Measurements from ENCODE around the gene CHD9.

DNA sequence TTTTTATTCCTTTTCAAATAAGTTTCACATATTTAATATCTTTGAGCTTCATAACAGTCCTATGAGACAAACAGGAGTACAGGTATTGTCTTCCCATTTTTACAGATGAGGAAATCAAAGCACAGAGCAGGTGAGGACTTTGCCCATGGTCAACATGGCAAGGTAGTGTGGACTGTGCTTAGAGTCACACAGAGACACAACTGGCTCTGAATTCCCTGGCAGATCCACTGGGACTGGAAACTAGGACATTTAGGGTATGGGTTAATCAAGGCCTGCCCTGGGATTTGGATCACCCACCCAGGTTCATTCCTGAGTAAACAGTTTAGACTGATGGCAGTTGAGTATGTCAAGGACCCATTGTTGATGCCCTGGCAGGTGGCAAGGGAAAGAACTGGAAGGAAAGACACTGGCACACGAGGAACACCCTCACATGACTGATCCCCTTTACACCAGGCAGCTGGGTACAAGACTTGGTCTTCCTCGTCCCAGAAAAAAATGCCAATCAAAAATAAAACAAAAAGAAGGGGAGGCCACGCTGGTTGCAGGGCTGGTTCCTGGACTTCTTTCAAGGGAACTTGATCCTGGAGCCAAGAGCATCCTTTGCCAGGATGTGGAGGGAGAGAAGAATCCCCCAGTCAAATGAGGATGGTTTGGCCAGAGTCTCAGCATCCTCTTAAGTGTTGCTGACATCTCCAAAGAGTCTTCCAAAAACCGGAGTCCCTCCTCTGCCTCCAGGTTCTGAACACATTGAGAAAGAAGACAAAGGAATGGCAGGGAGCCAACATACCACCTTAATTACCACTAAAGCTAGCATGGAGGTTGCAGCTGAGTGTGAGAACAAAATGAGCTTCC is 34.9 kb downstream of the CHD9 start:
- no peak for TF ChIP-seq POLR2AphosphoS5 (IDR thresholded peaks at IDR 0.05)
- no peak for TF ChIP-seq POLR2A (IDR thresholded peaks at IDR 0.05)
- TF ChIP-seq, protein P1, sequence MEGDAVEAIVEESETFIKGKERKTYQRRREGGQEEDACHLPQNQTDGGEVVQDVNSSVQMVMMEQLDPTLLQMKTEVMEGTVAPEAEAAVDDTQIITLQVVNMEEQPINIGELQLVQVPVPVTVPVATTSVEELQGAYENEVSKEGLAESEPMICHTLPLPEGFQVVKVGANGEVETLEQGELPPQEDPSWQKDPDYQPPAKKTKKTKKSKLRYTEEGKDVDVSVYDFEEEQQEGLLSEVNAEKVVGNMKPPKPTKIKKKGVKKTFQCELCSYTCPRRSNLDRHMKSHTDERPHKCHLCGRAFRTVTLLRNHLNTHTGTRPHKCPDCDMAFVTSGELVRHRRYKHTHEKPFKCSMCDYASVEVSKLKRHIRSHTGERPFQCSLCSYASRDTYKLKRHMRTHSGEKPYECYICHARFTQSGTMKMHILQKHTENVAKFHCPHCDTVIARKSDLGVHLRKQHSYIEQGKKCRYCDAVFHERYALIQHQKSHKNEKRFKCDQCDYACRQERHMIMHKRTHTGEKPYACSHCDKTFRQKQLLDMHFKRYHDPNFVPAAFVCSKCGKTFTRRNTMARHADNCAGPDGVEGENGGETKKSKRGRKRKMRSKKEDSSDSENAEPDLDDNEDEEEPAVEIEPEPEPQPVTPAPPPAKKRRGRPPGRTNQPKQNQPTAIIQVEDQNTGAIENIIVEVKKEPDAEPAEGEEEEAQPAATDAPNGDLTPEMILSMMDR (IDR thresholded peaks at IDR 0.05) = no peak

Measured in prostate gland (tissue), 2 donors.